GM21576 (cell line): ENCODE results near the gene RNPS1.
"Not testable (repeated sequence)": the region's sequence is repeated elsewhere in the genome, so short reads cannot be mapped to it uniquely, and the experiment has no call there.

Source experiments
- ATAC-seq: cut with Tn5 transposase; IDR thresholded peaks from one replicate; pipeline ENCODE4 v1.9.1; 2021; ENCODE audit warnings: mild to moderate bottlenecking, moderate library complexity; ENCODE audit not compliant: unreplicated experiment

The RNPS1 gene

DNA sequence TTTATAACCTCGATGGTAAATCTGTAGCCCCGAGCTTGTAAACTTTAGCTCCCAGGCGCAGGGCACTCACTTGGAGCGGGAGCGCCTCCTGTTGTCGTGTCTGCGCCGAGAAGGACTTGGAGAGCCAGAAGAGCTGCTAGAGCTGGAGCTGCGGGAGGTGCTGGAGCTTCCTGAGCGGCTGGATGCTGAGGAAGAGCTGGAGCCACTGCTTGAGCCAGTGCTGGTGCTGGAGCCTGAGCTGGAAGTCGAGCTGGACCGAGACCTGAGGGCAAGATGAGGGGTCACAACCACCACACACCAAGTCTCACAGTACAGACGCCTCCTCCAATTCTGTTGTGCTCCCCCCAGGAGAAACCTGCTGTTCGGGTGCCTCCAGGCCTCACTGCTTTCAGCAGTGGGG is 4.9 kb downstream of the RNPS1 start:
- ATAC-seq: not testable (repeated sequence)

GRCh38 chr16:2260250-2260649 is 7.7 kb downstream of the RNPS1 start:
- no peak for ATAC-seq

DNA sequence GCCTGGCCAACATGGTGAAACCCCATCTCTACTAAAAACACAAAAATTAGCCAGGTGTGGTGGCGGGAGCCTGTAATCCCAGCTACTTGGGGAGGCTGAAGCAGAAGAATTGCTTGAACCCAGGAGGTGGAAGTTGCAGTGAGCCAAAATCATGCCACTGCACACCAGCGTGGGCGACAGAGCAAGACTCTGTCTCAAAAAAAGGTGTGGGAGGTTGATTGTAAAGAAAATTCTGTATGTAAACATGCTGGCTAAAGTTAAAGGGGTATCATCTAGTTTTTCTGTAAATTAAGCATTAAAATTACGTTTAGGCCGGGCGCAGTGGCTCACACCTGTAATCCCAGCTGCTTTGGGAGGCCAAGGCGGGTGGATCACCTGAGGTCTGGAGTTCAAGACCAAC is 9.4 kb downstream of the RNPS1 start:
- not testable (repeated sequence) for ATAC-seq

GRCh38 chr16:2257726-2258125 is 10.2 kb downstream of the RNPS1 start:
- ATAC-seq: no peak

GRCh38 chr16:2256531-2257140 is 11.3 kb downstream of the RNPS1 start:
- no peak for ATAC-seq

GRCh38 chr16:2253293-2253692 is 14.6 kb downstream of the RNPS1 start:
- ATAC-seq: no peak

- ATAC-seq: no peak
Measured at GRCh38 chr16:2252806-2253148, 15.1 kb downstream of the RNPS1 start.

DNA sequence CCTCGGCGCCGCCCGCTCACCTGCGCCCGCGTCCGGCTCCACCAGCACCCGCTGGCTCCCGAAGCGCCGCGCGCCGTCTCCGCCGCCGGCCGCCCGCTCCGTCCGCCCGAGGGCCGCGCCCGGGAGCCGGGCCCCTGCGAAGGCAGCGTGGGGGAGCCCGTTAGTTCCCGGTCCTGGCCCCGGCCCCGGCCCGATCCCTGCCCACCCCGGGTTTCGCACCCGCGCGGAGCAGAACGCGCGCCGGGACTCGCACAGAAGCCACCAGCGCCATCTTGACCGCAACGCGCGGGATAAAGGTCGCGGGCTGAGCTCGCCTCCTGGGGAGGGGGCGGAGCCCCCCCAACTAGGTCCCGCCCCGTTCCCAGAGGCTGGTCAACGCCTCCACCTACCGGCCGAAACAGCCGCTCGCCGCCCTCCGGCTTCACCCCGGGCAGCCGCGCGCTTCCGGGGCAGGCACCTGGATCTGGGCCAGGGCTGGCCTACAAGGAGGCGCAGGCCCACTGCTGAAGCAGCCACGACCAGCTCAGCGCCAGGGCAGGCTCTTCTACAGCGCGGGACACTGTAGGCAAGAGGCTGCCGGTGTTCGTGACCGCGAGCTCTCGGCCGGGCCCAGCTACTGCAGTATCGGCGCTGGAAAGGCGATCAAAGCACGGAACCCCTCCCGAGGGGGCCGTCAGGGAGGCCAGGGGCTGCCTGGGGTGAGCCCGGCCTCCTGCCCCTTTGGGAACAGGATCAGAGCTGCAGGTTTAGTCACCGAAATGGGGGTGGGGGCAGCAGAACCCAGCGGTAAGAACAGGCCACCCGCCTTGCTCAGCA is 16.4 kb downstream of the RNPS1 start, which contains the start of gene ECI1:
ECI1 (minus strand) TSS at position 292 of the 816 bp plus-strand sequence; CDS start at position 271, 21 bp downstream.
- peak; percentile 81 for ATAC-seq

DNA sequence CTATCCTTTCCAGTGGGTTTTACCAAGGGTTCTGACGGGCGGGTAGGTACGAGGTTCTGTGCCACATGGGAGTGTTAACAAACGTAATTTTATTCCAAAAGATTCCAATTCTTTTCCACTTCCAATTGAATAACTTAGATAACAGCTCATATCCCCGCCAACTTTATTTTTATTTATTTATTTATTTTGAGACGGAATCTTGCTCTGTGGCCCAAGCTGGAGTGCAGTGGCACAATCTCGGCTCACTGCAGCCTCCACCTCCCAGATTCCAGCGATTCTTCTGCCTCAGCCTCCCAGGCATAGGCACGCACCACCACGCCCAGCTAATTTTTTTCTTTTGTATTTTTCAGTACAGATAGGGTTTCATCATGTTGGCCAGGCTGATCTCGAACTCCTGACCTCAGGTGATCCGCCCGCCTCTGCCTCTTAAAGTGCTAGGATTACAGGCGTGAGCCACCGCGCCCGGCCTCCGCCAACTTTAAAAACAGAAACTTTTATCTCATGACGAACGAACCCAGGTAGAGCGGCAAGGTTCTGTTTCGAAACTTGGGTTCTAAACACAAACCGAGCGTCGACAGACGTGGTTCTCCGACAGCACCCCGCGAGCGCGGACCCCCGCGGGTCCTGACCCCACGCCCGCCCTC is 17.2 kb downstream of the RNPS1 start:
- ATAC-seq: peak; percentile 3

DNA sequence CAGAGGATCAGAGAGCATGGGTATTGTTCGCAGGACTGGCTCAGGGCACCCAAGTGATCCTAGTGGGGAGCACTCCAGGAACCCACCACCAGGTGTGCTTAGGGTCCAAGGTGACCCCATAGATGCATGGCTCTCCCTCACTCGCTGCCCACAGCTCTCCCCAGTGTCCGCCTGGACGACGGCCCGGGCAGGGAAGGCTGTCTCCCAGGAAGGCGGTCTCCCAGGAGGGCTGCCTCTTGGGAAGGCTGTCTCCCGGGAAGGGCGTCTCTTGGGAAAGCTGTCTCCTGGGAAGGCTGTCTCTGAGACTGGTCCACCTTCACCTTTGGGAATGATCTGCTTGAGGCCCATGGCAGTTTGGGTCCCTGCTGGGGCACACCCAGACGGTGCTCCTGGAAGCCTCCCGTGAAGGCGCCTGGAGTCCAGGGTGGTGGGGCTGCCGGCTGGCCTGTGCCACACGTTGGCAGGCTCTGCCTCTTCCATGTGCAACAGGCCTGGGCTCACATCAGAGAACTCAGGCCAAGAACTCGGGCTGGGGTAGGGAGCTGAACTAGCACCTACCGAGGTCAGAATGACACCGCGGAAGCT is 21.5 kb downstream of the RNPS1 start:
- ATAC-seq: no peak

- no peak for ATAC-seq
Measured at GRCh38 chr16:2244926-2245795, 22.8 kb downstream of the RNPS1 start.

GRCh38 chr16:2244301-2244700 is 23.6 kb downstream of the RNPS1 start:
- no peak for ATAC-seq

GRCh38 chr16:2243781-2244180 is 24.1 kb downstream of the RNPS1 start:
- ATAC-seq: no peak

GRCh38 chr16:2243031-2243528 is 24.8 kb downstream of the RNPS1 start:
- ATAC-seq: no peak

GRCh38 chr16:2242598-2242997 is 25.3 kb downstream of the RNPS1 start:
- no peak for ATAC-seq

GRCh38 chr16:2240331-2240730 is 27.6 kb downstream of the RNPS1 start:
- not testable (repeated sequence) for ATAC-seq

- ATAC-seq: no peak
Measured at GRCh38 chr16:2238838-2239675, 28.9 kb downstream of the RNPS1 start.

- ATAC-seq: no peak
Measured at GRCh38 chr16:2238150-2238837, 29.6 kb downstream of the RNPS1 start.
